A549 (cell line): ENCODE measurements around the gene NHSL2. TPM values are rescaled to one million over a fixed set of nuclear protein-coding genes. Genes with fewer than 3 reads are reported as not detected.

ENCODE experiments used
- ATAC-seq, 2 experiments: fragments of 200-7000 bp in 1 of 2; fragments of >200 bp in 1 of 2; cut with Nextera tagmentation in 1 of 2; cut with Tn5 transposase in 1 of 2; 3 replicates each; pipeline versions ENCODE4 v1.8.0 to v1.9.1; 2018 to 2020; ENCODE audit warnings: mild to moderate bottlenecking in 1 of 2, moderate library complexity in 1 of 2
- CTCF ChIA-PET: fragments of 300-600 bp; sonication (Branson Sonifier 250); formaldehyde crosslinking; extraction: SDS; loops from one replicate; lab custom pipeline; 2021; ENCODE audit warnings: antibody characterized with exemption, inconsistent platforms; lab: Yijun Ruan, JAX
- POLR2A ChIA-PET: fragments of 350-600 bp; formaldehyde crosslinking; extraction: SDS; loops from one replicate; lab custom pipeline; 2021; ENCODE audit warnings: antibody characterized with exemption, inconsistent platforms; lab: Yijun Ruan, JAX
- DNase-seq, 2 experiments: peaks; one replicate each; pipeline versions ENCODE4 v3.0.0 to v3.0.0-alpha.2; 2011 to 2016; ENCODE audit warnings: low read depth in 1 of 2, low spot score in 1 of 2
- FAIRE-seq: peaks from 2 replicates; lab custom pipeline; 2011; peaks lifted over from hg19 to GRCh38; lab: Jason Lieb, UNC
- H3K27ac ChIP-seq, 2 experiments: fragments of >200 bp; sonication (Bioruptor Twin); formaldehyde crosslinking; 3 replicates each; pipeline ENCODE4 v1.5.1; 2016 to 2017
- H3K4me1 ChIP-seq: fragments of >200 bp; sonication (Bioruptor Twin); formaldehyde crosslinking; 3 replicates; pipeline ENCODE4 v1.6.1; 2016
- H3K4me2 ChIP-seq: fragments of >200 bp; sonication (Bioruptor Twin); formaldehyde crosslinking; 3 replicates; pipeline ENCODE4 v1.6.1; 2016
- H3K4me3 ChIP-seq: fragments of >200 bp; sonication (Bioruptor Twin); formaldehyde crosslinking; 3 replicates; pipeline ENCODE4 v1.5.1; 2016
- H3K9me3 ChIP-seq: fragments of >200 bp; sonication (Bioruptor Twin); formaldehyde crosslinking; 3 replicates; pipeline ENCODE4 v1.6.1; 2016
- BHLHE40 ChIP-seq: IDR thresholded peaks from 2 replicates; pipeline ENCODE4 v1.6.1; 2012; ENCODE audit warnings: low read depth, low read length, inconsistent platforms
- CBX8 ChIP-seq: fragments of 200-600 bp; sonication (generic); IDR thresholded peaks from 2 replicates; pipeline ENCODE4 v1.6.1; 2016
- CEBPB ChIP-seq, 2 experiments: fragments of >200 bp in 1 of 2; sonication (Bioruptor Twin) in 1 of 2; formaldehyde crosslinking in 1 of 2; IDR thresholded peaks; 2 replicates each; pipeline ENCODE4 v1.6.1; 2012 to 2016
- CHD2 ChIP-seq: fragments of 150-350 bp; IDR thresholded peaks from 2 replicates; pipeline ENCODE4 v1.6.1; 2014; ENCODE audit warnings: low read length; ENCODE audit not compliant: partially characterized antibody
- EP300 ChIP-seq, 2 experiments: fragments of >200 bp; sonication (Bioruptor Twin); formaldehyde crosslinking; IDR thresholded peaks; 2 replicates in 1 of 2; 3 replicates in 1 of 2; pipeline ENCODE4 v1.6.1; 2016 to 2017
- ESRRA ChIP-seq: fragments of 150-350 bp; IDR thresholded peaks from 2 replicates; pipeline ENCODE4 v1.6.1; 2014; ENCODE audit warnings: mild to moderate bottlenecking, low read length, borderline replicate concordance
- FOSL2 ChIP-seq, 2 experiments: fragments of 450-650 bp in 1 of 2; fragments of >200 bp in 1 of 2; sonication (Bioruptor Twin) in 1 of 2; formaldehyde crosslinking; IDR thresholded peaks; 2 replicates each; pipeline versions ENCODE4 v1.5.0 to v1.6.1; 2016 to 2020; ENCODE audit warnings: mild to moderate bottlenecking in 1 of 2, moderate library complexity in 1 of 2
- FOXS1 ChIP-seq: fragments of 250-450 bp; sonication (Bioruptor Pico); IDR thresholded peaks from 2 replicates; pipeline ENCODE4 v1.5.0; 2020; ENCODE audit warnings: mild to moderate bottlenecking, moderate library complexity
- HDAC2 ChIP-seq: fragments of 200-600 bp; sonication (generic); IDR thresholded peaks from 2 replicates; pipeline ENCODE4 v1.6.1; 2016
- HOXA7 ChIP-seq: fragments of 250-450 bp; sonication (Bioruptor Pico); IDR thresholded peaks from 2 replicates; pipeline ENCODE4 v1.5.0; 2020; ENCODE audit warnings: mild to moderate bottlenecking, moderate library complexity
- HOXB5 ChIP-seq: fragments of 250-450 bp; sonication (Bioruptor Pico); IDR thresholded peaks from 2 replicates; pipeline ENCODE4 v1.5.0; 2020; ENCODE audit warnings: mild to moderate bottlenecking, moderate library complexity
- JUNB ChIP-seq: fragments of >200 bp; sonication (Bioruptor Twin); formaldehyde crosslinking; IDR thresholded peaks from 2 replicates; pipeline ENCODE4 v1.6.1; 2016
- KDM1A ChIP-seq: fragments of 200-600 bp; sonication (generic); IDR thresholded peaks from 2 replicates; pipeline ENCODE4 v1.6.1; 2016; ENCODE audit warnings: low read depth, mild to moderate bottlenecking
- KDM5A ChIP-seq: fragments of 200-600 bp; sonication (generic); IDR thresholded peaks from 2 replicates; pipeline ENCODE4 v1.6.1; 2016; ENCODE audit warnings: antibody characterized with exemption, mild to moderate bottlenecking
- MAX ChIP-seq: IDR thresholded peaks from 2 replicates; pipeline ENCODE4 v1.6.1; 2012
- MAZ ChIP-seq: fragments of 150-350 bp; IDR thresholded peaks from 2 replicates; pipeline ENCODE4 v1.6.1; 2014; ENCODE audit warnings: antibody characterized with exemption, low read depth, low read length, borderline replicate concordance
- NFE2L2 ChIP-seq: fragments of 150-350 bp; conservative IDR thresholded peaks from 2 replicates; pipeline ENCODE4 v1.6.1; 2014; ENCODE audit warnings: low read length
- PHF8 ChIP-seq: fragments of 200-600 bp; sonication (generic); IDR thresholded peaks from 2 replicates; pipeline ENCODE4 v1.6.1; 2016; ENCODE audit warnings: low read depth, mild to moderate bottlenecking, antibody characterized with exemption, moderate library complexity, borderline replicate concordance
- POLR2A ChIP-seq: IDR thresholded peaks from 2 replicates; pipeline ENCODE4 v1.6.1; 2012; ENCODE audit warnings: mild to moderate bottlenecking, low read length
- RAD21 ChIP-seq, 2 experiments: fragments of >200 bp in 1 of 2; sonication (Bioruptor Twin) in 1 of 2; formaldehyde crosslinking in 1 of 2; IDR thresholded peaks in 1 of 2; conservative IDR thresholded peaks in 1 of 2; 2 replicates in 1 of 2; 3 replicates in 1 of 2; pipeline ENCODE4 v1.6.1; 2012 to 2018; ENCODE audit warnings: inconsistent platforms in 1 of 2
- RFX5 ChIP-seq: fragments of 450-650 bp; IDR thresholded peaks from 2 replicates; pipeline ENCODE4 v1.7.1; 2014; ENCODE audit warnings: antibody characterized with exemption, mild to moderate bottlenecking, moderate library complexity
- SMC3 ChIP-seq: fragments of >200 bp; sonication (Bioruptor Twin); formaldehyde crosslinking; IDR thresholded peaks from 3 replicates; pipeline ENCODE4 v1.6.1; 2018; ENCODE audit warnings: inconsistent platforms
- SREBF2 ChIP-seq: fragments of 450-650 bp; IDR thresholded peaks from 2 replicates; pipeline ENCODE4 v1.6.1; 2014; ENCODE audit warnings: mild to moderate bottlenecking, moderate library complexity
- TP53 ChIP-seq: fragments of 250-450 bp; sonication (Bioruptor Pico); IDR thresholded peaks from 2 replicates; pipeline ENCODE4 v1.5.0; 2021; ENCODE audit warnings: mild to moderate bottlenecking, moderate library complexity
- ZC3H11A ChIP-seq: fragments of 450-650 bp; IDR thresholded peaks from 2 replicates; pipeline ENCODE4 v1.6.1; 2014; ENCODE audit warnings: antibody characterized with exemption, mild to moderate bottlenecking
- ZSCAN20 ChIP-seq: fragments of 250-450 bp; sonication (Bioruptor Pico); IDR thresholded peaks from 2 replicates; pipeline ENCODE4 v1.8.0; 2022; ENCODE audit warnings: mild to moderate bottlenecking, moderate library complexity
- WGBS: methylation state at CpG from one replicate; pipeline ENCODE4 v1.1.6; 2017; ENCODE audit errors: missing lambda C conversion rate; 5-methylcytosine and 5-hydroxymethylcytosine counted together
- polyA plus RNA-seq, 4 experiments: library from polyadenylated mRNA; depleted of rRNA in 3 of 4; stranded (reverse); fragments of >200 nt; fragmentation: RNase III in 1 of 4; extraction: RNeasy Plus Mini Kit Qiagen cat#74134 plus additional on column Dnase treatment in 1 of 4; gene quantifications; 2 replicates in 3 of 4; 3 replicates in 1 of 4; pipeline ENCODE4 v1.2.3, GENCODE V29; 2011 to 2017
- TF ChIP-seq, protein P1 (sequence below): fragments of 150-350 bp; IDR thresholded peaks from 2 replicates; pipeline ENCODE4 v1.6.1; 2014; ENCODE audit warnings: low read depth, mild to moderate bottlenecking, low read length
- TF ChIP-seq, protein P2 (sequence below): IDR thresholded peaks from 2 replicates; pipeline ENCODE4 v1.6.1; 2012; ENCODE audit warnings: low read depth, borderline replicate concordance
- TF ChIP-seq, protein P3 (sequence below): IDR thresholded peaks from 2 replicates; pipeline ENCODE4 v1.6.1; 2012

The NHSL2 gene
- polyA plus RNA-seq, 2 of the 4 experiments (the other 2 are of a cell fraction) = 0.26 to 0.48 TPM

DNA sequence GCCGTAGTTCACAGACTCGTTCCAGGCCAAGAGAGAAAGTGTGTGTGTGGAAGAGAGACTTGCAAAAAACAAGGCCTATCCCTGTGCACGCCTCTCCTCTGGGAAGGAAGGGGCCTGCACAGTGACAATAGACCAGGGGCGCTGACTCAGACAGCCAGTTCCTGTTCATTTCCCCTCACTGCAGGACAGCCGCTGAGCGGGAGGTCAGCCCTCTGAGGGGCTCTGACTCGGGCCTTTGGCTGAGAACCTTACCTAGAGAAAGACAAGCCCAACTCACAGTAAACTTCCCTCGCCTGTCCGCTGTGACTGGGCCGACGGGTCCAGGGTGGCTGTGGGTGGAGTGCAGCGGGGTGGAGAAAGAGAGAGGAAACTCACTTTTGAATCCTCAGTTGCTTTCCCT, 169.0 kb downstream of the NHSL2 start:
- ATAC-seq (no peak), FAIRE-seq (no peak), DNase-seq (no peak)
- Histone ChIP-seq H3K4me3 (no peak overlapping the region), H3K27ac (no peak overlapping the region), H3K4me1 (no peaks in the 10 kb centered on the region), H3K9me3 (no peaks in the 10 kb centered on the region), H3K4me2 (no peak overlapping the region)
- no peak for TF ChIP-seq ESRRA
- no peak for TF ChIP-seq FOSL2 (IDR thresholded peaks at IDR 0.05)
- no peak for TF ChIP-seq FOSL2 (CRISPR knock-in tag; IDR thresholded peaks at IDR 0.05)
- TF ChIP-seq, protein P1, sequence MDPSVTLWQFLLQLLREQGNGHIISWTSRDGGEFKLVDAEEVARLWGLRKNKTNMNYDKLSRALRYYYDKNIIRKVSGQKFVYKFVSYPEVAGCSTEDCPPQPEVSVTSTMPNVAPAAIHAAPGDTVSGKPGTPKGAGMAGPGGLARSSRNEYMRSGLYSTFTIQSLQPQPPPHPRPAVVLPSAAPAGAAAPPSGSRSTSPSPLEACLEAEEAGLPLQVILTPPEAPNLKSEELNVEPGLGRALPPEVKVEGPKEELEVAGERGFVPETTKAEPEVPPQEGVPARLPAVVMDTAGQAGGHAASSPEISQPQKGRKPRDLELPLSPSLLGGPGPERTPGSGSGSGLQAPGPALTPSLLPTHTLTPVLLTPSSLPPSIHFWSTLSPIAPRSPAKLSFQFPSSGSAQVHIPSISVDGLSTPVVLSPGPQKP = no peak
- TF ChIP-seq MAZ = no peak
- CTCF ChIA-PET = no interaction called here
- 85% methylated on average over 9 of the region's 12 CpGs for WGBS
- POLR2A ChIA-PET = no interaction called here

DNA sequence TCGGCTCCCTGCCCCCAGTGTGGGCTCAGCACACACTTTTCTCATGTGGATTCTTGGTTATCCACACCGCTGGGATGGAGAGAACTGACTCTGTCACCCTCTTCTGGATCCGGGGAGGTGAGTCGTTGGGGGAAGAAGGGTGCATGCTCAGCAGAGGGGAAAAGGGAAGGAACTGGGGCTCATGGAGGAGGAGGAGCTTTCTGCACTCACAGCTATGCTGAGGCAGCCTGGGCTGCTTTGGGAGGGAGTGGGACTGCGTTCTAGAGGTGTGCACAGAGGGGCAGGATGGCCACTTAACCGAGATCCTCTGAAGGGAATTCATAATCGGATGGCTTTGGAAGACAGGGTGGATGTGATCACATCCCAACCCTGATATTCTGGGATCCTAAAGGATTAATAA, 169.5 kb downstream of the NHSL2 start:
- H3K4me1 ChIP-seq = no peaks in the 10 kb centered on the region
- no peak for TF ChIP-seq HOXA7 (CRISPR knock-in tag)
- no peak for TF ChIP-seq CBX8
- TF ChIP-seq PHF8 = no peak
- TF ChIP-seq ZC3H11A = no peak
- no peak for TF ChIP-seq SMC3
- TF ChIP-seq HOXB5 = no peak
- TF ChIP-seq CHD2 = no peak
- TF ChIP-seq SREBF2 = no peak
- TF ChIP-seq NFE2L2 = no peak
- TF ChIP-seq, protein P2, sequence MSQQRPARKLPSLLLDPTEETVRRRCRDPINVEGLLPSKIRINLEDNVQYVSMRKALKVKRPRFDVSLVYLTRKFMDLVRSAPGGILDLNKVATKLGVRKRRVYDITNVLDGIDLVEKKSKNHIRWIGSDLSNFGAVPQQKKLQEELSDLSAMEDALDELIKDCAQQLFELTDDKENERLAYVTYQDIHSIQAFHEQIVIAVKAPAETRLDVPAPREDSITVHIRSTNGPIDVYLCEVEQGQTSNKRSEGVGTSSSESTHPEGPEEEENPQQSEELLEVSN = no peak
- no peak for TF ChIP-seq ZSCAN20 (CRISPR knock-in tag)
- TF ChIP-seq CEBPB (IDR thresholded peaks at IDR 0.05) = no peak
- TF ChIP-seq JUNB = no peak
- TF ChIP-seq KDM1A = no peak
- H3K4me2 ChIP-seq = no peak overlapping the region
- ATAC-seq = no peak
- POLR2A ChIA-PET = no interaction called here
- no peak overlapping the region for H3K27ac ChIP-seq
- CTCF ChIA-PET = no interaction called here
- no peak overlapping the region for H3K4me3 ChIP-seq
- no peaks in the 10 kb centered on the region for H3K9me3 ChIP-seq
- no peak for DNase-seq
- WGBS = 84% methylated on average over 7 of the region's 7 CpGs
- no peak for FAIRE-seq

DNA sequence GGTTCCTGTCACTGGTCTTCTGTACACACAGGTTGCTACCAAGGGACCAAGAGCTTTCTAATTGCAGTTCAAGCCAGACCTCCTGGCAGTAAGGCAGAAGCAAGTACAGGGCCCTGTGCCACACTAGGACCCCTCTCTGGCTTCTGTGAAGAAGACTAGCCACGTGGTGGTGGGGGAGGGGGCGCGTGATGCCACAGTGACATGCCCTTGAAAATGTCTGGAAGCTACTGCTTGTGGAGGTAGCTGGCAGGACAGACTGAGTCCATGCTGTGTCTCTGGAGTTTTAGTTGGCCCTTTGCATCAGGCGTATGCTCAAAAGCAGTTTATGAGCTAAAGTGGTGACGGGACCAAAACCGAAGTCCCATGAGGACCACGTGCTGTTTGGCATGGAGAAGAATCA, 170.2 kb downstream of the NHSL2 start:
- no peak for FAIRE-seq
- no peak for TF ChIP-seq MAX
- ChIA-PET POLR2A (no interaction called here), CTCF (interaction anchor here (1.6 to 2.4 kb wide), 2 partner anchors 10 to 46 kb away, joined by 4 to 10 read pairs; no protein-coding TSS in a partner anchor)
- Histone ChIP-seq H3K27ac (no peak overlapping the region), H3K9me3 (no peaks in the 10 kb centered on the region), H3K4me1 (no peaks in the 10 kb centered on the region), H3K4me2 (no peak overlapping the region), H3K4me3 (no peak overlapping the region)
- 74% methylated on average over 7 of the region's 7 CpGs for WGBS
- no peak for DNase-seq
- no peak for ATAC-seq

DNA sequence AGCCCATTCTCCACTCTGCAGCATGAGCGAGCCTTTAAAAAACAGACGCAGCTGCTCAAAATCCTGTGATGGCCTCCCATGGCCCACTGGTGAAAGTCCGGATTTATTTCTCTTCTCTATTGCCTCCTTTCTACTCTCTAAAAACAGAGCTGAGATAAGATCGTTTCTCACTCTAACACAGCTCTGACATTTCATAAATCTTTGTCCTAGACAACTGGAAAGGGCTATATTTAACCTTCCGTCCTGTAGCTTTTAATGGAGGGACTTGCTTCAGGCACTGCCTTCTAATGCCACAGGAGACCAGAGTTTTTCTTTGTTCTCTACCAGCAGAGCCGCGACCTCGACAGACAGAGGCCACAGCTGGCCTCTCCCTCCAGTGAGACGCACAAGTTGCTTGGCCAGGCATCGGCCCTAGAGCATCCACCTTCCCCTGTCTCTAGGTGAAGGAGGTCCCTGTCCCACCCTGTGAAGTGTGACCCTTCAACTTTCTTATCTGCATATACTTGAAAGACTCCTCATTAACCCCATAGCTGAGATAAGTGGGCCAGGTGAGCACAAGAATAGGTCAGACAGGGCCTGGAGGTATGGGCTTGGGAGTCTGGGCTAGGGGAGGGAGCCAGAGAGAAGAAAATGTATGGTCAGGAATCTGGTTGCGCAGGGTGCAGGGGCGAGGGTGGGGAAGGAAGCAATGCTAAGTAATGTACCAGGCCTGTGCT, 171.1 kb downstream of the NHSL2 start:
- ChIA-PET POLR2A (no interaction called here), CTCF (interaction anchor here (1.1 to 2.4 kb wide), 3 partner anchors 11 to 63 kb away, joined by 3 to 10 read pairs (median 4); no protein-coding TSS in a partner anchor)
- no peak for DNase-seq
- ATAC-seq = no peak
- Histone ChIP-seq H3K27ac (no peak overlapping the region), H3K4me1 (no peaks in the 10 kb centered on the region), H3K9me3 (no peaks in the 10 kb centered on the region), H3K4me2 (no peak overlapping the region), H3K4me3 (no peak overlapping the region)
- 76% methylated on average over 10 of the region's 12 CpGs for WGBS
- FAIRE-seq = no peak
- TF ChIP-seq CEBPB (IDR thresholded peaks at IDR 0.05) = no peak
- TF ChIP-seq FOXS1 (CRISPR knock-in tag) = no peak
- no peak for TF ChIP-seq BHLHE40
- TF ChIP-seq RFX5 = no peak
- TF ChIP-seq POLR2A = no peak
- no peak for TF ChIP-seq SMC3
- no peak for TF ChIP-seq PHF8
- no peak for TF ChIP-seq EP300 (IDR thresholded peaks at IDR 0.05)
- no peak for TF ChIP-seq MAZ
- TF ChIP-seq CBX8 = no peak
- TF ChIP-seq, protein P3, sequence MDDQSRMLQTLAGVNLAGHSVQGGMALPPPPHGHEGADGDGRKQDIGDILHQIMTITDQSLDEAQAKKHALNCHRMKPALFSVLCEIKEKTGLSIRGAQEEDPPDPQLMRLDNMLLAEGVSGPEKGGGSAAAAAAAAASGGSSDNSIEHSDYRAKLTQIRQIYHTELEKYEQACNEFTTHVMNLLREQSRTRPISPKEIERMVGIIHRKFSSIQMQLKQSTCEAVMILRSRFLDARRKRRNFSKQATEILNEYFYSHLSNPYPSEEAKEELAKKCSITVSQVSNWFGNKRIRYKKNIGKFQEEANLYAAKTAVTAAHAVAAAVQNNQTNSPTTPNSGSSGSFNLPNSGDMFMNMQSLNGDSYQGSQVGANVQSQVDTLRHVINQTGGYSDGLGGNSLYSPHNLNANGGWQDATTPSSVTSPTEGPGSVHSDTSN = no peak
- no peak for TF ChIP-seq KDM5A
- TF ChIP-seq RAD21 (conservative IDR thresholded peaks at IDR 0.05 in 1 of 2, IDR thresholded peaks at IDR 0.05 in 1 of 2) = no peak
- TF ChIP-seq CHD2 = no peak
- no peak for TF ChIP-seq TP53 (CRISPR knock-in tag)
- no peak for TF ChIP-seq HDAC2
- TF ChIP-seq, protein P2 = no peak
